KG1 (cell line): ENCODE measurements around the gene TNXB.
"Not testable (repeated sequence)": the region's sequence is repeated elsewhere in the genome, so short reads cannot be mapped to it uniquely, and the experiment has no call there.

Source experiments
- DNase-seq: peaks from one replicate; lab custom pipeline; 2025; lab: John Stamatoyannopoulos, UW

TNXB gene

DNA sequence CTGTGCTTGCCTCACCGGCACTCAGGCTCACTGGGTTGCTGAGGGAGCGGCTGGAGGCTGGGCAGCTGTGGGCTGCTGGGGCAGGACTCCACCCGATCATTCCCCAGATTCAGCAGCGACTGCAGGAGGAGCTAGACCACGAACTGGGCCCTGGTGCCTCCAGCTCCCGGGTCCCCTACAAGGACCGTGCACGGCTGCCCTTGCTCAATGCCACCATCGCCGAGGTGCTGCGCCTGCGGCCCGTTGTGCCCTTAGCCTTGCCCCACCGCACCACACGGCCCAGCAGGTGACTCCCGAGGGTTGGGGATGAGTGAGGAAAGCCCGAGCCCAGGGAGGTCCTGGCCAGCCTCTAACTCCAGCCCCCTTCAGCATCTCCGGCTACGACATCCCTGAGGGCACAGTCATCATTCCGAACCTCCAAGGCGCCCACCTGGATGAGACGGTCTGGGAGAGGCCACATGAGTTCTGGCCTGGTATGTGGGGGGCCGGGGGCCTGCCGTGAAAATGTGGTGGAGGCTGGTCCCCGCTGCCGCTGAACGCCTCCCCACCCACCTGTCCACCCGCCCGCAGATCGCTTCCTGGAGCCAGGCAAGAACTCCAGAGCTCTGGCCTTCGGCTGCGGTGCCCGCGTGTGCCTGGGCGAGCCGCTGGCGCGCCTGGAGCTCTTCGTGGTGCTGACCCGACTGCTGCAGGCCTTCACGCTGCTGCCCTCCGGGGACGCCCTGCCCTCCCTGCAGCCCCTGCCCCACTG, 68.7 kb downstream of the TNXB start:
- DNase-seq: not testable (repeated sequence)

DNA sequence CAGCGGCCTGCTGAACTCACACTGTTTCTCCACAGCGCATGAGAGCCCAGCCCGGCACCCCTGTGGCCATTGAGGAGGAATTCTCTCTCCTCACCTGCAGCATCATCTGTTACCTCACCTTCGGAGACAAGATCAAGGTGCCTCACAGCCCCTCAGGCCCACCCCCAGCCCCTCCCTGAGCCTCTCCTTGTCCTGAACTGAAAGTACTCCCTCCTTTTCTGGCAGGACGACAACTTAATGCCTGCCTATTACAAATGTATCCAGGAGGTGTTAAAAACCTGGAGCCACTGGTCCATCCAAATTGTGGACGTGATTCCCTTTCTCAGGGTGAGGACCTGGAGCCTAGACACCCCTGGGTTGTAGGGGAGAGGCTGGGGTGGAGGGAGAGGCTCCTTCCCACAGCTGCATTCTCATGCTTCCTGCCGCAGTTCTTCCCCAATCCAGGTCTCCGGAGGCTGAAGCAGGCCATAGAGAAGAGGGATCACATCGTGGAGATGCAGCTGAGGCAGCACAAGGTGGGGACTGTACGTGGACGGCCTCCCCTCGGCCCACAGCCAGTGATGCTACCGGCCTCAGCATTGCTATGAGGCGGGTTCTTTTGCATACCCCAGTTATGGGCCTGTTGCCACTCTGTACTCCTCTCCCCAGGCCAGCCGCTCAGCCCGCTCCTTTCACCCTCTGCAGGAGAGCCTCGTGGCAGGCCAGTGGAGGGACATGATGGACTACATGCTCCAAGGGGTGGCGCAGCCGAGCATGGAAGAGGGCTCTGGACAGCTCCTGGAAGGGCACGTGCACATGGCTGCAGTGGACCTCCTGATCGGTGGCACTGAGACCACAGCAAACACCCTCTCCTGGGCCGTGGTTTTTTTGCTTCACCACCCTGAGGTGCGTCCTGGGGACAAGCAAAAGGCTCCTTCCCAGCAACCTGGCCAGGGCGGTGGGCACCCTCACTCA, 69.5 kb downstream of the TNXB start:
- DNase-seq: not testable (repeated sequence)

DNA sequence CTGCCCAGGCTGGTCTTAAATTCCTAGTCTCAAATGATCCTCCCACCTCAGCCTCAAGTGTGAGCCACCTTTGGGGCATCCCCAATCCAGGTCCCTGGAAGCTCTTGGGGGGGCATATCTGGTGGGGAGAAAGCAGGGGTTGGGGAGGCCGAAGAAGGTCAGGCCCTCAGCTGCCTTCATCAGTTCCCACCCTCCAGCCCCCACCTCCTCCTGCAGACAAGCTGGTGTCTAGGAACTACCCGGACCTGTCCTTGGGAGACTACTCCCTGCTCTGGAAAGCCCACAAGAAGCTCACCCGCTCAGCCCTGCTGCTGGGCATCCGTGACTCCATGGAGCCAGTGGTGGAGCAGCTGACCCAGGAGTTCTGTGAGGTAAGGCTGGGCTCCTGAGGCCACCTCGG, 70.3 kb downstream of the TNXB start:
- DNase-seq: not testable (repeated sequence)

DNA sequence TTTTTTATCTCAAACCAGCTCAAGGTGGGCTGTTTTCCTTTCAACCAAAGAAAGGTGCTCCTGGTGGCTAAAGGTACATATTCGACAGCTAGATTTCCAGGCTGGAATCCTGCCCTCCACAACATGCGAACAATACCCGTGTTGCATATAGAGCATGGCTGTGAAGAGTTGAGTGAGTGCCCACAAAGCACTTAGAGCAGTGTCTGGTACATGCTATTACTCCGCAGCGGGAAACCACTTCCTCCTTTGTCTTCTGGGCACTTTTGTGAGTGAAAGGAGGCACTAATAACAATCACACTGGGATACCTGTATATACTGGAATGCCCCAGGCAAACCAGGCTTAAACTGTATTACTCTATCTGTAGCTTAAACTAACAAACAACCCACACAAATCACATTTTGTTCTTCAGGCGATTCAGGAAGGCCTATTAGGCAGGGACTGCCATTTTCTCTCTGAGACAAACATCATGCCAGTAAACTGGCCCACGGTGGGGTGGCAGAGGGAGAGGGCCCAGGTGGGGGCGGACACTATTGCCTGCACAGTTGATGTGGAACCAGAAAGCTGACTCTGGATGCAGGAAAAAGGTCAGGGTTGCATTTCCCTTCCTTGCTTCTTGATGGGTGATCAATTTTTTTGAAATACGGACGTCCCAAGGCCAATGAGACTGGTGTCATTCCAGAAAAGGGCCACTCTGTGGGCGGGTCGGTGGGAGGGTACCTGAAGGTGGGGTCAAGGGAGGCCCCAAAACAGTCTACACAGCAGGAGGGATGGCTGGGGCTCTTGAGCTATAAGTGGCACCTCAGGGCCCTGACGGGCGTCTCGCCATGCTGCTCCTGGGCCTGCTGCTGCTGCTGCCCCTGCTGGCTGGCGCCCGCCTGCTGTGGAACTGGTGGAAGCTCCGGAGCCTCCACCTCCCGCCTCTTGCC, 71.3 kb downstream of the TNXB start, which contains the start of gene CYP21A2:
Gene CYP21A2, plus strand, starts transcription at position 818 of the 927 bp plus-strand sequence. Its CDS starts 8 bp downstream, at position 826.
- not testable (repeated sequence) for DNase-seq

DNA sequence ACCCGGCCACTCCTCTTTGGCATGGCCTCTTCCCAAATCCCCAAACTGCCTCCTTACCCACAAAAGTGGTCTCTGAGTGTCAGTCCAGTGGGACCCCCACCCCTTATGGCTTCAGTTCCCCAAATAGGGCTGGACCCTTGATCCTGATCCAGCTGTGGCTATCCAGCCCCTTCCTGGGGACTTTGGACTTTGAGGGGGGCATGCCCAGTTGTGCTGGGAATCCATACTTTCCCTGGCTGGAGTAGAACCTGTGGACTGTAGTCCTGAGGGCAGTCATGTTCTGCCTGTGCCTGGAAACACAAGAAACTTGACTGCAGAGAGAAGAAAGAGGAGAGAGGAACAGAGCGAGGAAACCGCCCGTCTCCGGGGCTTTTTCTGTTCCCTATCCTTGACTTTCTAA, 72.0 kb downstream of the TNXB start:
- DNase-seq: not testable (repeated sequence)

DNA sequence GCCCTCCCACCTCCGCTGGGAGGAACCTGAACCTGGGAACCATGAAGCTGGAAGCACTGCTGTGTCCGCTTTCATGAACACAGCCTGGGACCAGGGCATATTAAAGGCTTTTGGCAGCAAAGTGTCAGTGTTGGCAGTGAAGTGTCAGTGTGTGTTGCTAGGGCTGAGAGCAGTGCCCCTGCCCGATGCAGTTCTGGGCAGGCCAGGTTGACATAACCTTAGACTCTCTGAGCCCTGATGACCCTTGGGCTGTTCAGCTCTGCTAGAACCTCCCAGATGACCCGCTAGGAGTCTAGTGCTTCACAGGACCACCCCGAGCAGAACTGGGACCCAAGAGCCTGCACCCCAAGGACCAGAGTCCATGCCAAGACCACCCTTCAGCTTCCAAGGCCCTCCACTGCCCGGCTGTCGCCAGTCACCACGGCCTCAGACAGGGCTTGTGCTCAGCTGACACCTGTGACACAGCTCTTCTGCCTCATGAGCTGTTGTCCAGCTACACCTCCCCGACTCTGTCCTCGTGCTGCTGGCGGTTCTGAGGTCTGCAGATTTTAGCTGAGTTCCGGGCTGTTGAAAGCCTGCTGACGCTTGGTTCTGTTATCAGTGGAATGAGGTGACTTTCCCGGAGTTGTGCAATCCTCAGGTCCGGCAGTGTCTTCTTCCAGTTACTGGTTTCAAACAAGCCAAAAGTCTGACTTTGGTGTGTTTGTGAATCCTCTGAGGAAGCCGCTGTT, 73.7 kb downstream of the TNXB start:
- not testable (repeated sequence) for DNase-seq

DNA sequence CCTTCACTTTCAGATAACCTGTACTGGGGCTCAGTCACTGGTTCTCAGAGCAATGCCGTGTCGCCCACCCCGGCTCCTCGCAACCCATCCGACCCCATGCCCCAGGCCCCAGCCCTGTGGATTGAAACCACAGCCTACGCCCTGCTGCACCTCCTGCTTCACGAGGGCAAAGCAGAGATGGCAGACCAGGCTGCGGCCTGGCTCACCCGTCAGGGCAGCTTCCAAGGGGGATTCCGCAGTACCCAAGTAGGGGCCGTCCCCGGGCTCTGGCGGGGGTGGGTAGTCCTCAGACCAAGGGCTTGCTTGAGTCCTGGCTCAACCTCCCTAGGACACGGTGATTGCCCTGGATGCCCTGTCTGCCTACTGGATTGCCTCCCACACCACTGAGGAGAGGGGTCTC, 79.6 kb downstream of the TNXB start:
- DNase-seq: not testable (repeated sequence)

DNA sequence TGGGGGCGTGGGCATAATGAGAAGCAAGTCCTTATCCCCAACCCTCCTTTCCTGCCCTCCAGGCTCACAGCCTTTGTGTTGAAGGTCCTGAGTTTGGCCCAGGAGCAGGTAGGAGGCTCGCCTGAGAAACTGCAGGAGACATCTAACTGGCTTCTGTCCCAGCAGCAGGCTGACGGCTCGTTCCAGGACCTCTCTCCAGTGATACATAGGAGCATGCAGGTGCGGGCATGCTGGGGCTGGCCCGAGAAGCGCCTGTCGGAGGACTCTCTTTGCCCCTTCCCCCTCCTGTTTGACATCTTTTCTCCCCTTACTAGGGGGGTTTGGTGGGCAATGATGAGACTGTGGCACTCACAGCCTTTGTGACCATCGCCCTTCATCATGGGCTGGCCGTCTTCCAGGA, 80.5 kb downstream of the TNXB start:
- not testable (repeated sequence) for DNase-seq

DNA sequence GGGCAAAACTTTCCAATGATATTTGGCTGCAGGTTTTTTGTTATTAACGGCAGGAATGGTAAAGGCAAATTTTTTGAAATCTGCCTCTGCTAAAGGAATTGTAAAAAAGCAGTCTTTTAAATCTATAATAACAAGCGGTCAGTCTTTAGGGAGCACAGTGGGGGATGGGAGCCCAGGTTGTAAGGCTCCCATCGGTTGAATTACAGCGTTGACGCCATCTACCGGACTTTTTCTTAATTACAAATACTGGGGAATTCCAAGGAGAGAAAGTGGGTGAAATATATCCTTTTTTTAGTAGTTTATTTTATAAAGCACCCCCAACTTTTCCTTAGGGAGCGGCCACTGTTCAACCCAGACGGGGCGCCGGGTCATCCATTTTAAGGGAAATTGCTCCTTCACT, 87.0 kb downstream of the TNXB start:
- not testable (repeated sequence) for DNase-seq

DNA sequence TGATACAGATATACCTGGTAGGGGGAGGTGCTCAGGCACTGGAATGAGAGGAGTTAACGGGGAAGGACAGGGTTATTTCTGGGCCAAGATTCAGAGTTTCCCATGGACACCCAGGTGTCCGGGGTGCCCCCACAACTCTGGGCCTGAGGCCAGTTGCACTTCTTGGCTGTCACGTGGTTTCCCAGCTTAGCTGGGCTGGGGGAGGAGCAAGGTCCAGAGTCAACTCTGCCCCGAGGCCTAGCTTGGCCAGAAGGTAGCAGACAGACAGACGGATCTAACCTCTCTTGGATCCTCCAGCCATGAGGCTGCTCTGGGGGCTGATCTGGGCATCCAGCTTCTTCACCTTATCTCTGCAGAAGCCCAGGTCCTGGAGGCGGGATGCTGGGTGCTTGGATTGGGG, 94.6 kb downstream of the TNXB start, which contains the start of gene C4B:
Gene C4B, plus strand, starts transcription at position 249 of the 400 bp plus-strand sequence. Its CDS starts 51 bp downstream, at position 300.
- not testable (repeated sequence) for DNase-seq

DNA sequence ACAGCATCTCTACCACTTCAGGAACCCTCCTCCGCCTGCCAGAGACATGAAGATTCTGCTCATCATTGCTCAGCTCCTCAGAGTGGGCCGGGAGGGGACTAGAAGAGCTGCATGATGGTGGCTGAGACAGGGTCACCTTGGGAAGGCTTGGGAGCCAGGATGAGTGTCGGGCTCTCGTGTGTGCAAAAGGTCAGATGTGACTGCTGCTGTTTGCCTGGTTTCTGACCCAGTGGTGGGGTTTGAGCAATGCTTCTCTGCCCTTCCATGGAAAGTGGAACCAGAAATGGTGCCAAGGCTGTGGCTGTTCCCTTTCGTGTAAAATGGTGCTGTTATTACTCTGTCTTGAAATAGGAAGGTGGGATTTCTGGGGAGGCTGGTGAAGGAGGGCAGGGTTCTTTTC, 95.4 kb downstream of the TNXB start:
- DNase-seq: not testable (repeated sequence)

DNA sequence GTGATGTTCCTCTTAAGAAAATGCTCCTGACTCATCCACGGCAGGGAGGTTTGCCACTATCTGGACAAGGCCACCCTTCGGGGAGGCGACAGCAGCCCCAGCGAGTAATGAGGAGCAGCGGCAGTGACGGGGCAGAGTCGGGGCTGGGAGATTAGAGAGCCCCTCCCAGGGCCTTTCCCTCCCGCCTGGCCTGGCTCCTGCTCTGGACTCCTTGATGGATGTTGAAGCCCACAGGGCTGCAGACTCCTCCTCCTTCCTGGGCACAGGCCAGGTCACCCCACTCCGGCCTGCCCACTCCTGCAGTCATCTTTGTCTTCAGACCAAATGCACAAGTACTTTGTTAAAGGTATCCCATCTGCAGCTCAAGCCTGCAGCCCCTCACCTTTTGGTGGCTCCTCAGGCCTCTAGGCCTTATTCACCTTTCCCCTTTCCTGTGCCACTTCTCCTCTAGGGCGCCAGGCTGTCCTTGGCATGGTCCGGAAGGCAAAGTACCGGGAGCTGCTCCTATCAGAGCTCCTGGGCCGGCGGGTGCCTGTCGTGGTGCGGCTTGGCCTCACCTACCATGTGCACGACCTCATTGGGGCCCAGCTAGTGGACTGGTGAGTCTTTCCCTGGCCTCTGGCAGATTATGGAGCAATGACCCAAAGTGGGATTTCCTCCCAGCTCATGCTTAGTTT, 96.1 kb downstream of the TNXB start:
- not testable (repeated sequence) for DNase-seq

DNA sequence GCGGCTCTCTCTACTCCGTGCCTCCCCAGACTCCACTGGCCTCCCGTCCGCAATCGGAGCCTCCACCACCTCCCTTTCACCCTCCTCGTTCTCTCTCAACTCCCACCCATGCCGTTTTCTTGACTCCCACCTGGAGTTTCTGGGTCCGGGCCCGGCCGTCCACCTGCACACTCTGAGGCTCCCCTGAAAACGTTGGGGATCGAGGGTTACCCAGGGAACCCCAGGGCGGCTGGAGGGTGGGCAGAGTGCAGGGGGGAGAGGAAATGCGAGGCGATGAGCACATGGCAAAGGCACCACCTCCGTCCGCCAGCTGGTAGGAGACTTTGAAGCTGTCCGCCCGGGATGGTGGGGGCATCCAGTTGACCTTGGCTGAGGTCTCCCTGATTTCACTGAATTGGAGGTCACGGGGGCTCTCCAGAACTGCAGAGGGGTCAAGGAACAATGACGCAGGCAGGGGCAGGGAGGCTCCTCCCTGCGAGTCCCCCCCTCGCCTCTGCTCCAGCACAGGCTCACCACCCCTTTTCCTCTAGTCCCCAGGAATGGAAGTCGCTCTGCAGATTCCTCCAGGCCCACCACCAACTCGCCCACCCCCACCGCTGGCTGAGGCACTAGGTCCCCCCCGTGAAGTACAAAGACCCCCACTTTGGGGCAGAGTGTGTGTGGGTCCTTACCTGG, 98.1 kb downstream of the TNXB start:
- DNase-seq: not testable (repeated sequence)

DNA sequence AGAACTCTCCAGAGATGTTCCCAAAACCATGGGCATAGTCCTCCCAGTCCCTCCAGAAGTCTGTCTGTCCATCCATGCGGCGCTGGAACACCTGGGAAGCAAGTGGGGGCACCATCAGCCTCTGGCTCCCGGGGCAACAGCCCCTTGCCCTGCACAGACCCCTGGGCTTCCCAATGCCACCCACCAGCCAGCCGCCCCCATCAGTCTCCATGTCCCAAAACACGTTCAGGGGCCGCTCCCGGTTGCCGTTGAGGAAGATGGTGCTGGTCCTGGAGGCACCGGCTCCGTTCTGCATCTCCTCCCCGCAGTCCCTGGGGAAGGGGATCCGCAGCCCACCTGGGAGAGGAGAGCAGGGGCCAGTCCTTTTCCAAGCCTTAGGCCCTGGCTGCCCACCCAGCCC, 99.6 kb downstream of the TNXB start:
- not testable (repeated sequence) for DNase-seq

DNA sequence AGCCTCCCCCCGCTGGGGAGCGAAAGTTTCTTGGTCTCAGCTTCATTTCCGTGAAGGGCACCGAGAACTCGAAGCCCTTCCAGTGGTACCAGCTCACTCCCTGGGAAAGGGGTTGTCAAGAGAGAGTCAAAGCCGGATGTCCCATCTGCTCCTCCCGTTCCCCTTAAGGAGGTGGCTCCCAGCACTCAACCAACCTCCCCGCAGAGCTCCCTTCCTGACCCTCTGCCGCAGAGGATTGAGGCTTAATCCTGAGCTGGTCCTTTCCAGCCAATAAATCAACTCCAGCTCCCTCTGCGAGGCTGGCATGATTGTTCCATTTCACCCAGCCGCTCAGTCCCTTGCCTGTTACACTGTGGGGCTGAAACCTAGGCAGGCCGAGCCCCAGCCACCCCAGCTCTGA, 100.5 kb downstream of the TNXB start:
- not testable (repeated sequence) for DNase-seq

DNA sequence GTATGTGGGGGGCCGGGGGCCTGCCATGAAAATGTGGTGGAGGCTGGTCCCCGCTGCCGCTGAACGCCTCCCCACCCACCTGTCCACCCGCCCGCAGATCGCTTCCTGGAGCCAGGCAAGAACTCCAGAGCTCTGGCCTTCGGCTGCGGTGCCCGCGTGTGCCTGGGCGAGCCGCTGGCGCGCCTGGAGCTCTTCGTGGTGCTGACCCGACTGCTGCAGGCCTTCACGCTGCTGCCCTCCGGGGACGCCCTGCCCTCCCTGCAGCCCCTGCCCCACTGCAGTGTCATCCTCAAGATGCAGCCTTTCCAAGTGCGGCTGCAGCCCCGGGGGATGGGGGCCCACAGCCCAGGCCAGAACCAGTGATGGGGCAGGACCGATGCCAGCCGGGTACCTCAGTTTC, 101.1 kb downstream of the TNXB start:
- DNase-seq: not testable (repeated sequence)

DNA sequence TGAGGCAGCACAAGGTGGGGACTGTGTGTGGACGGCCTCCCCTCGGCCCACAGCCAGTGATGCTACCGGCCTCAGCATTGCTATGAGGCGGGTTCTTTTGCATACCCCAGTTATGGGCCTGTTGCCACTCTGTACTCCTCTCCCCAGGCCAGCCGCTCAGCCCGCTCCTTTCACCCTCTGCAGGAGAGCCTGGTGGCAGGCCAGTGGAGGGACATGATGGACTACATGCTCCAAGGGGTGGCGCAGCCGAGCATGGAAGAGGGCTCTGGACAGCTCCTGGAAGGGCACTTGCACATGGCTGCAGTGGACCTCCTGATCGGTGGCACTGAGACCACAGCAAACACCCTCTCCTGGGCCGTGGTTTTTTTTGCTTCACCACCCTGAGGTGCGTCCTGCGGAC, 102.1 kb downstream of the TNXB start:
- DNase-seq: not testable (repeated sequence)

DNA sequence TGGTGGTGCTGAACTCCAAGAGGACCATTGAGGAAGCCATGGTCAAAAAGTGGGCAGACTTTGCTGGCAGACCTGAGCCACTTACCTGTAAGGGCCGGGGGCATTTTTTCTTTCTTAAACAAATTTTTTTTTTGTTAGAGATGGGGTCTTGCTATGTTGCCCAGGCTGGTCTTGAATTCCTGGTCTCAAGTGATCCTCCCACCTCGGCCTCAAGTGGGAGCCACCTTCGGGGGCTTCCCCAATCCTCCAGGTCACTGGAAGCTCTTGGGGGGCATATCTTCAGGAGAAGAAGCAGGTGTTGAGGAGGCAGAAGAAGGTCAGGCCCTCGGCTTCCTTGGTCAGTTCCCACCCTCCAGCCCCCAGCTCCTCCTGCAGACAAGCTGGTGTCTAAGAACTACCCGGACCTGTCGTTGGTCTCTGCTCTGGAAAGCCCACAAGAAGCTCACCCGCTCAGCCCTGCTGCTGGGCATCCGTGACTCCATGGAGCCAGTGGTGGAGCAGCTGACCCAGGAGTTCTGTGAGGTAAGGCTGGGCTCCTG, 103.1 kb downstream of the TNXB start:
- DNase-seq: not testable (repeated sequence)

DNA sequence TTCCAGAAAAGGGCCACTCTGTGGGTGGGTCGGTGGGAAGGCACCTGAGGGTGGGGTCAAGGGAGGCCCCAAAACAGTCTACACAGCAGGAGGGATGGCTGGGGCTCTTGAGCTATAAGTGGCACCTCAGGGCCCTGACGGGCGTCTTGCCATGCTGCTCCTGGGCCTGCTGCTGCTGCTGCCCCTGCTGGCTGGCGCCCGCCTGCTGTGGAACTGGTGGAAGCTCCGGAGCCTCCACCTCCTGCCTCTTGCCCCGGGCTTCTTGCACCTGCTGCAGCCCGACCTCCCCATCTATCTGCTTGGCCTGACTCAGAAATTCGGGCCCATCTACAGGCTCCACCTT, 103.6 kb downstream of the TNXB start:
- DNase-seq: not testable (repeated sequence)
